HepG2 (cell line): Measurements from ENCODE around the gene ERRFI1. TPM values are rescaled to one million over a fixed set of nuclear protein-coding genes. Genes with fewer than 3 reads are reported as not detected.

Experiments used
- ATF3 ChIP-seq: sonication (generic); formaldehyde crosslinking; IDR thresholded peaks from 2 replicates; pipeline ENCODE4 v1.4.0; 2020; ENCODE audit warnings: missing genetic modification reagents
- FIP1L1 ChIP-seq: fragments of 200-400 bp; formaldehyde crosslinking; IDR thresholded peaks from 2 replicates; pipeline ENCODE4 v1.6.1; 2018; ENCODE audit warnings: low read depth, mild to moderate bottlenecking, low read length, moderate library complexity, borderline replicate concordance; ENCODE audit not compliant: insufficient read depth
- GABPA ChIP-seq, 2 experiments: IDR thresholded peaks; 2 replicates each; pipeline ENCODE4 v1.6.1; 2011 to 2016; ENCODE audit warnings: low read depth in 2 of 2, low read length in 1 of 2, missing biosample characterization in 1 of 2, missing genetic modification characterization in 1 of 2
- HDAC2 ChIP-seq: sonication (generic); formaldehyde crosslinking; IDR thresholded peaks from 2 replicates; pipeline ENCODE4 v1.4.0; 2020; ENCODE audit warnings: missing genetic modification reagents
- HMGXB4 ChIP-seq, 2 experiments: sonication (generic) in 1 of 2; formaldehyde crosslinking in 1 of 2; IDR thresholded peaks; 2 replicates each; pipeline versions ENCODE4 v1.4.0 to v1.6.1; 2018 to 2020; ENCODE audit warnings: missing genetic modification reagents in 2 of 2, borderline replicate concordance in 1 of 2, low read depth in 1 of 2, mild to moderate bottlenecking in 1 of 2, missing biosample characterization in 1 of 2
- NCOA2 ChIP-seq: sonication (generic); formaldehyde crosslinking; IDR thresholded peaks from 2 replicates; pipeline ENCODE4 v1.8.0; 2022; ENCODE audit warnings: inconsistent platforms
- PHF5A ChIP-seq: IDR thresholded peaks from one replicate; pipeline ENCODE4 v1.6.1; 2018; ENCODE audit warnings: low read depth, missing genetic modification reagents; ENCODE audit not compliant: unreplicated experiment
- POLR2A ChIP-seq, 2 experiments: IDR thresholded peaks; 2 replicates each; pipeline ENCODE4 v1.6.1; 2011; ENCODE audit warnings: low read depth in 2 of 2, low read length in 2 of 2, mild to moderate bottlenecking in 1 of 2, moderate library complexity in 1 of 2; ENCODE audit not compliant: insufficient read depth in 1 of 2
- PRDM10 ChIP-seq: sonication (generic); formaldehyde crosslinking; IDR thresholded peaks from 2 replicates; pipeline ENCODE4 v1.4.0; 2020; ENCODE audit warnings: low read depth, missing genetic modification reagents
- SALL1 ChIP-seq: sonication (generic); formaldehyde crosslinking; IDR thresholded peaks from 2 replicates; pipeline ENCODE4 v1.8.0; 2022; ENCODE audit warnings: mild to moderate bottlenecking, missing genetic modification reagents
- SCMH1 ChIP-seq: sonication (generic); formaldehyde crosslinking; IDR thresholded peaks from 2 replicates; pipeline ENCODE4 v1.9.0; 2021; ENCODE audit warnings: missing genetic modification reagents, mild to moderate bottlenecking, borderline replicate concordance
- TARDBP ChIP-seq: sonication (generic); formaldehyde crosslinking; IDR thresholded peaks from 2 replicates; pipeline ENCODE4 v1.8.0; 2022; ENCODE audit warnings: mild to moderate bottlenecking, missing genetic modification reagents
- TCF7L2 ChIP-seq: IDR thresholded peaks from 2 replicates; pipeline ENCODE4 v1.6.1; 2011; ENCODE audit warnings: mild to moderate bottlenecking, low read depth, low read length, moderate library complexity
- ZC3H4 ChIP-seq: sonication (generic); formaldehyde crosslinking; IDR thresholded peaks from 2 replicates; pipeline ENCODE4 v1.4.0; 2020; ENCODE audit warnings: missing genetic modification reagents, borderline replicate concordance
- ZNF552 ChIP-seq: sonication (generic); formaldehyde crosslinking; IDR thresholded peaks from 2 replicates; pipeline ENCODE4 v1.9.0; 2022; ENCODE audit warnings: missing genetic modification reagents, mild to moderate bottlenecking, borderline replicate concordance
- polyA plus RNA-seq, 8 experiments: library from polyadenylated mRNA; depleted of rRNA in 3 of 8; stranded (reverse) in 7 of 8; unstranded in 1 of 8; fragments of >200 nt; fragmentation: Illumina TruSeq in 4 of 8; extraction: Trizol in 4 of 8; gene quantifications; 2 replicates each; pipeline versions ENCODE4 v1.2.1 to v1.2.3, GENCODE V29; 2011 to 2016; ENCODE audit warnings: low read depth in 4 of 8, missing spikeins in 1 of 8, mixed read lengths in 1 of 8; ENCODE audit not compliant: insufficient read depth in 1 of 8
- total RNA-seq, 5 experiments: library from RNA; depleted of rRNA; stranded (reverse); fragments of >200 nt; fragmentation: Illumina TruSeq; extraction: Trizol; gene quantifications; 2 replicates each; pipeline ENCODE4 v1.2.3, GENCODE V29; 2016; ENCODE audit warnings: low read depth in 1 of 5
- TF ChIP-seq, protein P1 (sequence below): sonication (generic); formaldehyde crosslinking; IDR thresholded peaks from 2 replicates; pipeline ENCODE4 v1.5.0; 2020; ENCODE audit warnings: mild to moderate bottlenecking, missing genetic modification reagents
- TF ChIP-seq, protein P2 (sequence below): sonication (generic); formaldehyde crosslinking; IDR thresholded peaks from 2 replicates; pipeline ENCODE4 v1.4.0; 2020; ENCODE audit warnings: missing genetic modification reagents, mild to moderate bottlenecking, borderline replicate concordance

Gene ERRFI1
- total and polyA plus RNA-seq, 2 of the 13 experiments (the other 11 are each of a cell fraction or from before 2014, with no cell fraction given), result 84.4 to 753 TPM

DNA sequence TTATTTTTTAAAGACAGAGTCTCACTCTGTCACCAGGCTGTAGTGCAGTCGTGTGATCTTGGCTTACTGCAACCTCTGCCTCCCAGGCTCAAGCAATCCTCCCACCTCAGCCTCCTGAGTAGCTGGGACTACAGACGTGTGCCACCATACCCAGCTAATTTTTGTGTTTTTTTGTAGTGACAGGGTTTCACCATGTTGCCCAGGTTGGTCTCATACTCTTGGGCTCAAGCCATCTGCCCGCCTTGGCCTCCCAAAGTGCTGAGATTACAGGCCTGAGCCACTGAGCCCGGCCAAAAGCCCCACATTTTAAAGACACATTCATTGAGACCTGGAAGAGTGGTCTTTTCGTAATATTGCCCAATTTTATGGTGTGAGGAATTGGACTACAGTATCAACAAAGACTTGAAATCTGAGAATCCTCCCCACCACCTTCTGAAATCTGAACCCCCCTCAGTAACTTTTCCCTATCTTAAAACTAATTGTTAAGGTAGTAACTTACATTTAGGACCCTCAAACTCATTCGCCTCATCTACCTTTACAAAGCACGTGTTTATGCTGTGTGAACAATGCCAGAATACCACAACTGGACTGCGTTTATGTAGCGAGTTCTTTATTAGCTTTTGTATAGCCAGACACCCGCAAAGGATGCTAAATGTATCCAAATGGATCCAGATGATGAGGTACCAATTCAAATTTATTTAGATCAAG, 2.7 kb downstream of the ERRFI1 start (continued):
- TF ChIP-seq, protein P1, sequence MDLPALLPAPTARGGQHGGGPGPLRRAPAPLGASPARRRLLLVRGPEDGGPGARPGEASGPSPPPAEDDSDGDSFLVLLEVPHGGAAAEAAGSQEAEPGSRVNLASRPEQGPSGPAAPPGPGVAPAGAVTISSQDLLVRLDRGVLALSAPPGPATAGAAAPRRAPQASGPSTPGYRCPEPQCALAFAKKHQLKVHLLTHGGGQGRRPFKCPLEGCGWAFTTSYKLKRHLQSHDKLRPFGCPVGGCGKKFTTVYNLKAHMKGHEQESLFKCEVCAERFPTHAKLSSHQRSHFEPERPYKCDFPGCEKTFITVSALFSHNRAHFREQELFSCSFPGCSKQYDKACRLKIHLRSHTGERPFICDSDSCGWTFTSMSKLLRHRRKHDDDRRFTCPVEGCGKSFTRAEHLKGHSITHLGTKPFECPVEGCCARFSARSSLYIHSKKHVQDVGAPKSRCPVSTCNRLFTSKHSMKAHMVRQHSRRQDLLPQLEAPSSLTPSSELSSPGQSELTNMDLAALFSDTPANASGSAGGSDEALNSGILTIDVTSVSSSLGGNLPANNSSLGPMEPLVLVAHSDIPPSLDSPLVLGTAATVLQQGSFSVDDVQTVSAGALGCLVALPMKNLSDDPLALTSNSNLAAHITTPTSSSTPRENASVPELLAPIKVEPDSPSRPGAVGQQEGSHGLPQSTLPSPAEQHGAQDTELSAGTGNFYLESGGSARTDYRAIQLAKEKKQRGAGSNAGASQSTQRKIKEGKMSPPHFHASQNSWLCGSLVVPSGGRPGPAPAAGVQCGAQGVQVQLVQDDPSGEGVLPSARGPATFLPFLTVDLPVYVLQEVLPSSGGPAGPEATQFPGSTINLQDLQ (CRISPR knock-in tag), result no peak
- no peak for TF ChIP-seq HDAC2
- no peak for TF ChIP-seq NCOA2 (CRISPR knock-in tag)
- TF ChIP-seq PRDM10 (CRISPR knock-in tag), result no peak
- TF ChIP-seq HMGXB4 (CRISPR knock-in tag; IDR thresholded peaks at IDR 0.05; ENCODE audit: borderline replicate concordance in 1 of 2, low read depth in 1 of 2), result 0 out of 4 replicates have a peak, but pooled peaks of 1 of the 2 experiments have one; percentile 2
- TF ChIP-seq POLR2A (IDR thresholded peaks at IDR 0.05; ENCODE audit: insufficient read depth in 1 of 2, low read depth in 2 of 2, low read length in 2 of 2), result peak in 1 of 2 experiments; percentile 48; a peak in 2 of 4 replicates
- TF ChIP-seq TCF7L2, result no peak
- TF ChIP-seq FIP1L1, result no peak
- TF ChIP-seq, protein P2, sequence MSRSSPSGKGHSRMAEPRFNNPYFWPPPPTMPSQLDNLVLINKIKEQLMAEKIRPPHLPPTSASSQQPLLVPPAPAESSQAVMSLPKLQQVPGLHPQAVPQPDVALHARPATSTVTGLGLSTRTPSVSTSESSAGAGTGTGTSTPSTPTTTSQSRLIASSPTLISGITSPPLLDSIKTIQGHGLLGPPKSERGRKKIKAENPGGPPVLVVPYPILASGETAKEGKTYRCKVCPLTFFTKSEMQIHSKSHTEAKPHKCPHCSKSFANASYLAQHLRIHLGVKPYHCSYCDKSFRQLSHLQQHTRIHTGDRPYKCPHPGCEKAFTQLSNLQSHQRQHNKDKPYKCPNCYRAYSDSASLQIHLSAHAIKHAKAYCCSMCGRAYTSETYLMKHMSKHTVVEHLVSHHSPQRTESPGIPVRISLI, result no peak
- no peak for TF ChIP-seq PHF5A
- TF ChIP-seq ATF3, result no peak
- 0 out of 2 replicates have a peak, but pooled peaks have one; percentile 25 for TF ChIP-seq TARDBP
- TF ChIP-seq SALL1 (CRISPR knock-in tag), result peak; percentile 22; the same call in 1 of the 2 replicates
- 0 out of 2 replicates have a peak, but pooled peaks have one; percentile 61 for TF ChIP-seq ZC3H4 (CRISPR knock-in tag)
- no peak for TF ChIP-seq GABPA (IDR thresholded peaks at IDR 0.05; ENCODE audit: low read depth, low read length)
- TF ChIP-seq GABPA (CRISPR knock-in tag; IDR thresholded peaks at IDR 0.05; ENCODE audit: low read depth), result no peak
- TF ChIP-seq SCMH1 (CRISPR knock-in tag), result no peak
- no peak for TF ChIP-seq ZNF552 (CRISPR knock-in tag)
